Ishikawa (cell line): Measurements from ENCODE around the gene GRIK5.

Experiments used
- EP300 ChIP-seq: IDR thresholded peaks from 2 replicates; pipeline ENCODE4 v1.6.1; 2012; ENCODE audit warnings: borderline replicate concordance
- REST ChIP-seq: IDR thresholded peaks from 2 replicates; pipeline ENCODE4 v1.6.1; 2012; ENCODE audit warnings: low read depth, mild to moderate bottlenecking

DNA sequence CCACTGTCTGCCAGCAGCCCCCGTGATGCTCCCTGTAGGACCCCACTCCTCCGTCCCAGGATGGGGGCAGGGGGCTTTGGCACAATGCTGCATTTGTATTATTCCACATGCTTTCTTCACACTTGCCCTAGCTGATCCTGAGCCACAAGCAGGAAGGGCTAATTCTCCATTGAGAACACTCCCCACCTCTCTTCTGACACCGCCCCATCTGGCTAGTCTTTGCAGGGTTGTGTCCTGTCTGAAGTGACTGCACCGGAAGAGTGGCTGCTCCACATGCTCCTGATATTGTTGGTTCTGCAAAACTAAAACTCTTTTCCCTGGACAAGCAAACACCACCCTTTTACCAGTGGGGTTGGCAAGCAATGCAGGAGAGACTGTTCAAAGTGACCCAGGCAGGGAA is 23.9 kb upstream of the GRIK5 start:
- no peak for TF ChIP-seq EP300
- TF ChIP-seq REST, result no peak
